Nephron (organoid): ENCODE results near the gene BTBD7.

Source experiments
- H3K27ac Mint-ChIP-seq, 3 experiments: 2 replicates each; pipeline ENCODE4 v1.8.0; 2020; ENCODE audit warnings: mixed read lengths in 3 of 3, mild to moderate bottlenecking in 2 of 3, moderate library complexity in 1 of 3
- H3K27me3 Mint-ChIP-seq: 2 replicates; pipeline ENCODE4 v1.8.0; 2021; ENCODE audit warnings: low read depth, mild to moderate bottlenecking, moderate library complexity, mixed read lengths
- H3K36me3 Mint-ChIP-seq: 2 replicates; pipeline ENCODE4 v1.8.0; 2020; ENCODE audit warnings: low read depth, mixed read lengths
- H3K4me1 Mint-ChIP-seq: 2 replicates; pipeline ENCODE4 v1.8.0; 2020; ENCODE audit warnings: mixed read lengths
- H3K4me3 Mint-ChIP-seq, 3 experiments: 2 replicates each; pipeline ENCODE4 v1.8.0; 2020; ENCODE audit warnings: mild to moderate bottlenecking in 3 of 3, mixed read lengths in 3 of 3, moderate library complexity in 2 of 3
- H3K9me3 Mint-ChIP-seq: 2 replicates; pipeline ENCODE4 v1.8.0; 2020; ENCODE audit warnings: mixed read lengths
- CTCF ChIP-seq, 3 experiments: fragments of 200-600 bp; sonication (generic); IDR thresholded peaks; one replicate each; pipeline ENCODE4 v1.5.0; 2021; ENCODE audit warnings: antibody characterized with exemption in 3 of 3; ENCODE audit not compliant: unreplicated experiment in 3 of 3

The BTBD7 gene

GRCh38 chr14:93311082-93311481 is 21.8 kb downstream of the BTBD7 start:
- Mint-ChIP-seq H3K4me1 (peaks cover 13% of the 10 kb centered on the region), H3K27ac (no peak overlapping the region), H3K27me3 (no peaks in the 10 kb centered on the region), H3K36me3 (no peaks in the 10 kb centered on the region), H3K4me3 (no peak overlapping the region), H3K9me3 (no peaks in the 10 kb centered on the region)
- TF ChIP-seq CTCF (IDR thresholded peaks at IDR 0.05; ENCODE audit: unreplicated experiment in 3 of 3) = no peak

- Mint-ChIP-seq H3K4me3 (no peak overlapping the region), H3K36me3 (no peaks in the 10 kb centered on the region), H3K27me3 (no peaks in the 10 kb centered on the region), H3K4me1 (peaks cover 21% of the 10 kb centered on the region), H3K9me3 (no peaks in the 10 kb centered on the region), H3K27ac (peak overlapping the region; percentile 1 to 51 (median 9))
- TF ChIP-seq CTCF (IDR thresholded peaks at IDR 0.05; ENCODE audit: unreplicated experiment in 3 of 3) = no peak
Observed at GRCh38 chr14:93309427-93309966, 23.3 kb downstream of the BTBD7 start.

- Mint-ChIP-seq H3K36me3 (no peaks in the 10 kb centered on the region), H3K27ac (peak overlapping the region; percentile 9 to 51 (median 51)), H3K4me1 (peaks cover 24% of the 10 kb centered on the region), H3K27me3 (no peaks in the 10 kb centered on the region), H3K4me3 (no peak overlapping the region), H3K9me3 (no peaks in the 10 kb centered on the region)
- TF ChIP-seq CTCF (IDR thresholded peaks at IDR 0.05; ENCODE audit: unreplicated experiment in 3 of 3) = no peak
Observed at GRCh38 chr14:93308686-93309345, 24.0 kb downstream of the BTBD7 start.

- no peaks in the 10 kb centered on the region for H3K27me3 Mint-ChIP-seq
- H3K9me3 Mint-ChIP-seq = no peaks in the 10 kb centered on the region
- no peak overlapping the region for H3K4me3 Mint-ChIP-seq
- peaks cover 34% of the 10 kb centered on the region for H3K4me1 Mint-ChIP-seq
- H3K27ac Mint-ChIP-seq = peak overlapping the region; percentile 5 to 56 (median 56)
- TF ChIP-seq CTCF (IDR thresholded peaks at IDR 0.05; ENCODE audit: unreplicated experiment in 3 of 3) = no peak
- no peaks in the 10 kb centered on the region for H3K36me3 Mint-ChIP-seq
Observed at GRCh38 chr14:93306812-93307211, 26.0 kb downstream of the BTBD7 start.

- H3K27me3 Mint-ChIP-seq = no peaks in the 10 kb centered on the region
- peaks cover 37% of the 10 kb centered on the region for H3K4me1 Mint-ChIP-seq
- no peak for TF ChIP-seq CTCF (IDR thresholded peaks at IDR 0.05; ENCODE audit: unreplicated experiment in 3 of 3)
- H3K27ac Mint-ChIP-seq = peak overlapping the region in 2 of 3 experiments; percentile 26 to 42
- H3K9me3 Mint-ChIP-seq = no peaks in the 10 kb centered on the region
- no peak overlapping the region for H3K4me3 Mint-ChIP-seq
- H3K36me3 Mint-ChIP-seq = no peaks in the 10 kb centered on the region
Observed at GRCh38 chr14:93305725-93306418, 27.0 kb downstream of the BTBD7 start.
